Left cardiac atrium (tissue), 4 donors: Measurements from ENCODE around the gene MTCP1. TPM values are rescaled to one million over a fixed set of nuclear protein-coding genes. Genes with fewer than 3 reads are reported as not detected.

Experiments used
- ATAC-seq, 2 donors: fragments of 200-7000 bp; cut with Tn5 transposase; one replicate each; pipeline ENCODE4 v1.9.1; 2020; ENCODE audit warnings: mild to moderate bottlenecking in 2 of 2, moderate library complexity in 2 of 2
- DNase-seq: peaks from one replicate; pipeline ENCODE4 v3.0.0-alpha.2; 2020
- intact Hi-C, 2 donors: fragments of 100-400 bp; cut with DNase I; formaldehyde crosslinking; loops; one replicate each; pipeline versions ENCODE4 v1.14.1 to v1.15.1; 2022 to 2023
- total RNA-seq, 2 donors: library from RNA; stranded (reverse); fragmentation: NEBNext Ultra II Directional; extraction: Animal tissue kit (Norgen Biotek cat#: 25700); gene quantifications; one replicate each; pipeline ENCODE4 v1.2.1, GENCODE V29; 2021
- donor health status: DM: no; HTN: yes; CAD: no.
- donor health status: DM: no; HTN: yes; CAD: no; lungs with severe emphysema.
- donor health status: DM: yes; HTN: yes; CAD: no.
- donor health status: Dilated cardiomyopathy.

Gene MTCP1
- total RNA-seq, 2 donors from 2014 or later: 51.5 to 53.6 TPM

- ATAC-seq (peak; percentile 87 to 93), DNase-seq (peak; percentile 59)
- intact Hi-C loops: loop anchor here (5.0 to 10.0 kb wide), 2 partner anchors 62 to 75 kb away; no protein-coding TSS in a partner anchor
Measured at GRCh38 chrX:155056877-155057792, 13.8 kb downstream of the MTCP1 start.

GRCh38 chrX:155056471-155056870 is 14.5 kb downstream of the MTCP1 start:
- DNase-seq (no peak), ATAC-seq (no peak)
- intact Hi-C loops: loop anchor here (5.0 to 10.0 kb wide), 2 partner anchors 62 to 74 kb away; no protein-coding TSS in a partner anchor

GRCh38 chrX:155055494-155055893 is 15.4 kb downstream of the MTCP1 start:
- ATAC-seq: no peak
- no peak for DNase-seq
- intact Hi-C loops: loop anchor here (5.0 to 10.0 kb wide), 2 partner anchors 61 to 73 kb away; no protein-coding TSS in a partner anchor

GRCh38 chrX:155054255-155054654 is 16.7 kb downstream of the MTCP1 start:
- DNase-seq (no peak), ATAC-seq (no peak)
- intact Hi-C loops: loop anchor here in 1 of 2 donors (10.0 kb wide), 1 partner anchor 59 kb away; no protein-coding TSS in a partner anchor

- intact Hi-C loops: loop anchor here in 1 of 2 donors (10.0 kb wide), 1 partner anchor 59 kb away; no protein-coding TSS in a partner anchor
- ATAC-seq: no peak
Measured at GRCh38 chrX:155053656-155054055, 17.3 kb downstream of the MTCP1 start.

GRCh38 chrX:155052738-155053498 is 18.0 kb downstream of the MTCP1 start:
- DNase-seq: no peak
- intact Hi-C loops: loop anchor here in 1 of 2 donors (10.0 kb wide), 1 partner anchor 58 kb away; no protein-coding TSS in a partner anchor
- ATAC-seq: no peak

More at GRCh38 chrX:155053656-155054055, 17.3 kb downstream of the MTCP1 start:
- DNase-seq: no peak

- DNase-seq (peak; percentile 52), ATAC-seq (peak; percentile 58 to 61)
- intact Hi-C loops: no loop called here
Measured at GRCh38 chrX:155048977-155049619, 21.8 kb downstream of the MTCP1 start.

- DNase-seq (no peak), ATAC-seq (no peak)
- intact Hi-C loops: no loop called here
Measured at GRCh38 chrX:155046811-155047528, 24.0 kb downstream of the MTCP1 start.

GRCh38 chrX:155046129-155046810 is 24.7 kb downstream of the MTCP1 start:
- no peak for DNase-seq
- intact Hi-C loops: no loop called here
- no peak for ATAC-seq

- ATAC-seq (no peak), DNase-seq (no peak)
- intact Hi-C loops: no loop called here
Measured at GRCh38 chrX:155035688-155036087, 35.2 kb downstream of the MTCP1 start.

- no peak for ATAC-seq
- intact Hi-C loops: no loop called here
- no peak for DNase-seq
Measured at GRCh38 chrX:155031657-155032056, 39.3 kb downstream of the MTCP1 start.

GRCh38 chrX:155028877-155029291 is 42.1 kb downstream of the MTCP1 start:
- intact Hi-C loops: no loop called here
- no peak for ATAC-seq

GRCh38 chrX:155028129-155028528 is 42.8 kb downstream of the MTCP1 start:
- DNase-seq: no peak
- intact Hi-C loops: no loop called here

More at GRCh38 chrX:155028877-155029291, 42.1 kb downstream of the MTCP1 start:
- no peak for DNase-seq

GRCh38 chrX:155027509-155028066 is 43.3 kb downstream of the MTCP1 start:
- intact Hi-C loops: no loop called here
- ATAC-seq: peak; percentile 33 to 64
- no peak for DNase-seq

More at GRCh38 chrX:155028129-155028528, 42.8 kb downstream of the MTCP1 start:
- no peak for ATAC-seq

GRCh38 chrX:155026727-155027508 is 44.0 kb downstream of the MTCP1 start, which contains the start of gene FUNDC2:
TSS of gene FUNDC2 (plus strand) at chrX:155026844. CDS start at chrX:155026939, 95 bp downstream.
- intact Hi-C loops: no loop called here
- DNase-seq: peak; percentile 95
- peak; percentile 95 for ATAC-seq

- no peak for ATAC-seq
- intact Hi-C loops: no loop called here
Measured at GRCh38 chrX:155026420-155026726, 44.6 kb downstream of the MTCP1 start.

More at GRCh38 chrX:155026420-155026726, 44.6 kb downstream of the MTCP1 start:
- no peak for DNase-seq
